GM21360 (cell line): Measurements from ENCODE around the gene TMEM223.
"Not testable (repeated sequence)": the region's sequence is repeated elsewhere in the genome, so short reads cannot be mapped to it uniquely, and the experiment has no call there.

Experiments
- ATAC-seq: cut with Tn5 transposase; IDR thresholded peaks from one replicate; pipeline ENCODE4 v1.9.1; 2021; ENCODE audit warnings: mild to moderate bottlenecking, moderate library complexity; ENCODE audit not compliant: unreplicated experiment

Gene TMEM223, protein sequence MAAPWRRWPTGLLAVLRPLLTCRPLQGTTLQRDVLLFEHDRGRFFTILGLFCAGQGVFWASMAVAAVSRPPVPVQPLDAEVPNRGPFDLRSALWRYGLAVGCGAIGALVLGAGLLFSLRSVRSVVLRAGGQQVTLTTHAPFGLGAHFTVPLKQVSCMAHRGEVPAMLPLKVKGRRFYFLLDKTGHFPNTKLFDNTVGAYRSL

DNA sequence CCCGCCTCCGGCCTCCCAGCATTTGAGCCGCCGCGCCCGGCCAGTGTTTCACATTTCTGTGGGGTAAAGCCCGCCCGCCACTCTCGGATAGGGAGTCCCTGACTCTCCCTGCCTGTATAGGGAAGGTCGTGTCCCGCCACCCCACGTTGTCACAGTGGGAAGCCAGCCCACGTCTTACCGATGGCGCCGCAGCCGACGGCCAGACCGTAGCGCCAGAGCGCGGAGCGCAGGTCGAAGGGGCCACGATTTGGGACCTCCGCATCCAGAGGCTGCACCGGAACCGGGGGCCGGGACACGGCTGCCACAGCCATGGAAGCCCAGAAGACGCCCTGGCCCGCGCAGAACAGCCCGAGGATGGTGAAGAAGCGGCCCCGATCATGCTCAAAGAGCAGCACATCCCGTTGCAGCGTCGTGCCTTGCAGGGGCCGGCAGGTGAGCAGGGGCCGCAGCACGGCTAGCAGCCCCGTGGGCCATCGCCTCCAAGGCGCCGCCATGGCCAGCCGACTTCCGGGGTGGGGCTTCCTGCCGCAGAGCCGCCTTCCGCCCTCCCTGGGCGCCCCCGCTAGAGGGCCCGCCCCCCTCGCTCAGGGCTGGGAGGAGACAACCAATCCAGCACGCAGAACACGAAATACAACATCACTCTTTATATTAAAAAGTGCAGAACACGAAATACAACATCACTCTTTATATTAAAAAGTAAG is at the start of gene TMEM223:
Gene TMEM223 (minus strand): TSS at position 506 of the 701 bp plus-strand sequence. CDS start 12 bp downstream, at position 494.
- peak; percentile 58 for ATAC-seq

DNA sequence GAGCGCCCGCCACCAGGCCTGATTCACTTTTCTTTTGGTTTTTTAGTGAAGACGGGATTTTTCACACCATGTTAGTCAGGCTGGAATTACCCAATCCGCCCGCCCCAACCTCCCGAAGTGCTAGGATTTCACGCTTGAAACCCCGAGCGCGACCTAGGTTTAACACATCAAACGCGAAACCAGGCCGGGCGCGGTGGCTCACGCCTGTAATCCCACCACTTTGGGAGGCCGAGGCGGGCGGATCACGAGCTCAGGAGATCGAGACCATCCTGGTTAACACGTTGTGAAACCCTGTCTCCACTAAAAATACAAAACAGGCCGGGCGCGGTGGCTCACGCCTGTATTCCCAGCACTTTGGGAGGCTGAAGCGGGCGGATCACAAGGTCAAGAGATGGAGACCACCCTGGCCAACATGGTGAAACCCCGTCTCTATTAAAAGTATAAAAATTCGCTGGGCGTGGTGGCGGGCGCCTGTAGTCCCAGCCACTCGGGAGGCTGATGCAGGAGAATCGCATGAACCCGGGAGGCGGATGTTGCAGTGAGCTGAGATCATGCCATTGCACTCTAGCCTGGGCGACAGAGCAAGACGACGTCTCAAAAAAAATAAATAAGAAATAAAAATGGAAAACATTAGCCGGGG is 49.0 kb upstream of the TMEM223 start:
- not testable (repeated sequence) for ATAC-seq

DNA sequence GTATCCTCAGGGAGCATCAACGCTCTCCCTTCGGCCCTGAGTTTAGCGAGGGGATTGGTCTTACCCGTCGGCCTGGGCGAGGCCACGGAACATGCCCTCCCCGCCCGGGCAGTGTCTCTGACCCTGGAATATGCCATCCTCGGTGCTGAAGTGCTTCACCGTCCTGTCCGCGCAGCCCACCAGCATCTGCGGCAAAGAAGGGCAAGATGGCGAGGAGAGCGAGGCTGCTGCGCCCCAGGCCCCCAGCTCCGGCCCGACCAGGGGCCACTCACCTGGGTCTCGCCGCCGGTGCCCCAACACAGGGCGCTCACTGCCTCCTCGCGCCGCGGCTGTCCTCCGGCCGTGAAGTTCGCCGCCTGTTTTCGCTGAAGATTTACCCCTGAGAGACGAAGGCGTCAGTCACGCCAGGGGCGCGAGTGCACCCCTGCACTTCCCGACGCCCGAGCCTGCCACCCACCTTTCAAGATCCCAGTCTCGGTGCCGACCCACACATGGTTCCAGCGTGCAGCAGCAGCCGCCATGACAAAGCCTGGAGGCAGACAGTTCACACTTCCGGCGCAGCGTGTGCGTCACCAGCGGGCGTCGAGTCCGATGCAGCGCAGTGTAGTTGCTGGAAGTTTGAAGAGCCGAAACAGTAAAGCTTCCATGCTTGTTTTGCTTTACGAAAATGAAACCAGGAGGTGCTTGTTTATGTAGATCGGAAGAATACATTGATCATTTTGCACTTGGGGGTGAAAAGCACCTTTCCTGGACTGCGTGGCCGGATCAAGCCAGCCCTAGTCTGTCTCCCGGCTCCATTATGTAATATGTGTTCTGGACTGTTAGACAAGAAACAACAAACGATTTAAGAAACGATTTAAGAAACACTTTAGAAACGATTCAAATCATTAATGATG is 47.5 kb upstream of the TMEM223 start, which contains the start of gene WDR74:
Gene WDR74 (minus strand): TSS at position 541 of the 896 bp plus-strand sequence. CDS start 20 bp downstream, at position 521.
- peak; percentile 50 for ATAC-seq

DNA sequence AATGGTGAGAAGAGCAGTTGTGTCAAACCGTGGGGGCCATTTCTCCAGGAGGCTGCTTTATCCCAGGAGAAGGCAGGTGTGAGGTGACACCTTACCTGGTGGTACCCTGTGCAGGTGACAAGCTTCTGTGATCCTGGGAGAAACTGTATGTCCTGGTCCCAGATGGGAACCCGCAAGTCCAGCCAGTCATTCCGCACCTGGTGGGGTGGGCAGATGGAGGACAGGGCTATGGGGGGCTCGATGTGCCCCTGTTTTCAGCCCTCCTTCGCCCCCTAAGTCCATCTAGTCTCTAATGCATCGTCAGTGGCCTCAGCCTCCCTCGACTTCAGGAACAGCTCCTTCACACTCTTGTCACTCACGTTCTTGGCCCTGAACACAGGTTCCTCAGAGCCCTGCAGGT is 43.5 kb upstream of the TMEM223 start:
- no peak for ATAC-seq

DNA sequence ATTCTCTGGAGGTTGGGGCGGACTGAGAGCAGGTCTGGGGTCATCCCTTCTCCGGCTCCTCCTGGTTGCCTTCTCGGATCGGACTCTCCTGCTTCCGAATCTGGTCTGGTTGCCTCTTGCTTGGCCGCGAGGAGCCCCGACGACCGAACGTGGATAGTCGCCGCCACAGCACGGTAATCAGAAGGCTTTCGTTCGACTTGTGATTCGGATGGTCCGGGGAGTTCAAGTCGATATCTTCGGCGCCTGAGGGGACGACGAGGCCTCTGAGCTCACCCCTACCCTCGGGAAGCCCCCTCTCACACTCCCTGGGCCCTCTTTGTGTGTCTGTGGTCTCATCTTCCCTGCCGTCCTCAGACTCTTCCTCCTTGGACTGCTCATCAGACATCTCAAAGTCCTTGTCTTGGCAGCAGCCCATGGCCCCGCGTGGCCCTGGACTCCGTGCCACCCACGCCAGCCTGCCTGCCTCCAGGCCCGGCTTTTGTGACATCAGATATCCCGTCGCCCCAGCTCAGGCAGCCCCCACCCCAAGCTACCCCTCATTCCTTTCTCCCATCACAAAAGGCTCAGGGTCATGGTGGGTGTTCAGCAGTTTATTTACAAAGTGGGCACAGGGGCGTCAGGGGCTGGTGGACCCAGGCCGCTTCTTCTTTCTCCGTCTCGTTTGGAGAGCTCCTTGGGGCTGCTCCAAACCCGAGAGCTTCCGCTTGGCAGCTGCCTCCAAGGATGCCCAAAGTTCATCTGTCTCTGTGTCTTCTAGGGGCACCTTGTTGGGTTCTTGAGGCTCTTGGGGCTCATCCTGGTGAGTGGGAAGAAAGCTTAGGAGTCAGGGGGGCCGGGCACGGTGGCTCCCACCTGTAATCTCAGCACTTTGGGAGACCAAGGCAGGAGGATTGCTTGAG is 40.8 kb upstream of the TMEM223 start, which contains the start of gene TEX54:
Gene TEX54 (minus strand): TSS at position 506 of the 899 bp plus-strand sequence.
- ATAC-seq, result peak; percentile 11

DNA sequence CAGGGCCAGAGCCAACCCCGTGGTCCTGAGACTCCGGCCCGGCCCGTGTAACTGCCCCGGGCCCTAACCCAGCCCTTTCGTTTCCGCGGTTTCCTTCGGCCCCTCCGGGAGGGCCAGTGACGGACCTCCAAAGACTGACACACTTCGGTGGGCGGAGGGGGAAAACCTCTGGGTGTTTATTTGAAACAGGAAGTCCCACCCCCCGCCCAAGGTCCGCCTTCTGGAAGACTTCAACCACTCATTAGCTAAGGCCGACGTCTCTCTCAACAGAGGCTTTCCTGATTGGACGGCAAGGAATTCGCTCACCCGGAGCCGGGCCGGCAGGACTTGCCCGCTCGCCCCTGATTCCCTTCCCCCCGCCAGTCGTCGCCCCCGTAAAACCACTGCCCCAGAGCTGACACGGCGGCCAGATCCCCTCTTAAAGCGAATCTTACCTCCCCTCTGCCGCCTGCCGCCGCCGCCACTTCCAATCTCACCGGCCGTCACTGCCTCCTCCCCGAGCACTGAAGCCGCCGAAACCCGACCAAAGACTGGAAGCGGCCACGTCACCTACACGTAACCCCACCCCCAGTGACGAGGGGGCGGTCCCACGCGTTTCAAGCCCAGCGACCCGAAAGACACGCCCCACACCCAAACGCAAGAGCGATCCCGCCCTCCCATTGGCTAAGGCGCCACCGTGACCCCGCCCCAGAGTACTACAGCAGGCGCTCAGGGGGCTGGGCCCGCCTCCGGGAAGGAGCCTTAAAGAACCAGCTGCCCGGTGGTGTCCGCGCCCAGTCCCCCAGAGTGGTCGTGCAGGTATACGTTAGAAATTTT is 39.9 kb upstream of the TMEM223 start, which contains the start of gene STX5:
Gene STX5 (minus strand): TSS at position 532 of the 816 bp plus-strand sequence. CDS start 808 bp downstream, outside the sequence.
- ATAC-seq, result peak; percentile 67

DNA sequence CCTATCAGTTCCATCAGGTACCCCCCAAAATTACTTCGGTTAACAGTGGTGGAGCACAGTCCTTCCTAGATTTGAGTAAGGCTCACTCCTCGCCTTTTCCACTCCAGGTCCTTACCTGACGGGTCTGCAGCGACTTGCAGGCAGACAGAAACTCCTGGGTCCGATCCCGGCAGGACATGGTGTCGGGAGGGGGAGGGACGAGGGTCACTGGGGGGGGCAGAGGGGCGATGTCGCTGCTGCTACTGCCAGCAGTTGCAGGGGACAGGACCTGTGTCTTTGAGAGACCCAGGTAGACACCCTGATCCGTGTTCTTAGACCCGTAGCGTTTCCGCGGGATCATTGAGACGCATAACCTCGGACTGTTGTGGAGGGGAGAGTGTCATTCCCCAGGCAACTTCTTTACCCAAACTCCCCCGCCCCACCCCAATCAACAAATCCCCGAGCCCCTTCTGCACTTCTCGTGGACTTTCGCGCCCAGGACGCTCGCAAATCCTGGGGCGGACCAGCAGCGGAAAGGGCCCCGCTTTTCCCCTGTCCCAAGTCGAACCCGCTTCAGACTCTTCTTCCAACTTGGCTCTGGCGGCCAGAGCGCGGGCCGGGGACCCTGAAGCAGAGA is 39.2 kb upstream of the TMEM223 start:
- no peak for ATAC-seq

DNA sequence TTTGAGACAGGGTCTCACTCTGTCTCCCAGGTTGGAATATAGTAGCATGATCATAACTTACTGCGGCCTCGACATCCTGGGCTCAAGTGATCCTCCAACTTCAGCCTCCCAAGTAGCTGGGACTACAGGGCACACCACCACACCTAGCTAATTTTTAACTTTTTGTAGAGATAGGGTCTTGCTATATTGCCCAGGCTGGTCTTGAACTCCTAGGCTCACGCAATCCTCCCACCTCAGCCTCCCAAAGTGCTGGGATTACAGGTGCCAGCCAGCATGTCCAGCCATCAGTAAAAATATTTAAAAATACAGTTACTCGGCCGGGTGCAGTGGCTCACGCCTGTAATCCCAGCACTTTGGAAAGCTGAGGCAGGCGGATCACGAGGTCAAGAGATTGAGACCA is 36.3 kb upstream of the TMEM223 start:
- ATAC-seq, result not testable (repeated sequence)

DNA sequence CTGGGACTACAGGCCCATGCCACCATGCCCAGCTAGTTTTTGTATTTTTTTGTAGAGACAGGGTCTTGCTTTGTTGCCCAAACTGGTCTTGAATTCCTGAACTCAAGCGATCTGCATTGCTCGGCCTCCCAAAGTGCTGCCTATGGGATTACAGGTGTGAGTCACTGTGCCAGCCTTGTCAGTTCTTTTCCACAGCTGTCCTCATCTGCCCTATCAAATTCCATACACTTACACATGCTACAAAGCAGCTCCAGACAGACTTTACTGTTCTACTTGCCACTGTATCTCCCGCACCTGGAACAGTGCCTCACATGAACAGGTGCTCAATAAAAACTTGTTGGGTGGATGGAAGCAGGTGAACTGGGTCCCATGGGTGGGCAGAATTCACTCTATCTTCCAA is 31.9 kb upstream of the TMEM223 start:
- no peak for ATAC-seq

DNA sequence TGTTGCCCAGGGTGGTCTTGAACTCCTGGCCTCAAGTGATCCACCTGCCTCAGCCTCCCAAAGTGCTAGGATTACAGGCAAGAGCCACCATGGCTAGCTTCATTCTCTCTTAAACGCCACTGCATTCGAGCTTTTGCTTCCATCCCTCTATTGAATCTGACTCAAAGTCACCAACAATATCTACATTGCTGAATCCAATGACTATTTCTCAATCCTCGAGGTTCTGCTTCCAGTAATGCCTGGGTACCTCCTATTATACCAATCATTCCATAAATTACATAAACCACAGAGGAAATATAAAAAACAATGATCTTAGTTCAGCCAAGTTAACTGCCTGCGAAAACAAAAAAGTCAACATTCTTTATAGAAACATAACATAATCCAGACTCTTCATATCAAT is 25.3 kb upstream of the TMEM223 start:
- ATAC-seq, result no peak

DNA sequence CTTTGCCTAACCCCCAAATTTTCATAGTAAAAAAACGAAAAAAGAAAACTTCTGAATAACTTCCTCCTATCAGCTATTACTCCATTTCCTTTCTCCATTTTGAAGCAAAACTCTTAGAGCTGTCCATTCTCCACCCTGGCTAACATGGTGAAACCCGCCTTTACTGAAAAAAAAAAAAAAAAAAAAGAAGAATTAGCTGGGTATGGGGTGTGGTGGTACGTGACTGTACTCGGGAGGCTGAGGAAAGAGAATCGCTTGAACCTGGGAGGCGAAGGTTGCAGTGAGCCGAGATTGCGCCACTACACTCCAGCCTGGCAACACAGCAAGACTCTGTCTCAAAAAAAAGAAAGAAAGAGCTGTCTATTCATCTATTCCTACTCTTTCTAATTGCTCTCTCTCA is 24.8 kb upstream of the TMEM223 start:
- no peak for ATAC-seq

DNA sequence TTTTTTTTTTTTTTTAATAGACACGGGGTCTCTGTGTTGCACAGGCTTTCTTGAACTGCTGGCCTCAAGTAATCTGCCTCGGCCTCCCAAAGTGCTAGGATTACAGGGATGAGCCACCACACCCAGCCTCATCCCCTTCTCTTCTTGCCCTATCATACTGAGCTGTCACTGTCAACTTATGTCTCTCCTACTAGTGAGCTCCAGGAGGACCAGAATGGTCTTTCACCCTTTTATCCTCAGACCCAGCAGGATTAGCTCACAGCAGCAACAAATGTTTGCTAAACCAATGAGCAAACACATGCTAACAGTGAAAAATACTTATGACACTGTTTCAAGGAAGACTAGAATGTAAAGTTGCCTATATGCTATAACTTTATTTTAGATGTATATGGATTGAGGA is 19.9 kb upstream of the TMEM223 start:
- no peak for ATAC-seq

DNA sequence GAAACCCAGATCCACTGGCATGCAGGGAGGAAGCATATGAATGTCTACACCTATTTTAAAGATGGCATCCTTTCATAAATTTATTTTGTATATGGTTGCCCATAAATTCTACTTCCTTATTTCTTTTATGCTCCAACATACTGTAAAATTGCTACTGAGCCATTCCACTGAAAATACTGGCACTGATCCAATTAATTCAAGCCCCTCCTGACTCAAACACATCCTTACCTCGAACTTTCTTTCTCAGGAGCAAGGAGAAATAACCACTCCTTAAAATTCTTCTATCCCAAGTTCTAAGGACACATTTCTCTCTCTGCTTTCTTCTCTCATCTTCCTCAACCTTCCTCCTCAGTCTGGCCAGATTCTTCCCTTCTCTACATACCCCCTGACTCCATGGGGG is 18.9 kb upstream of the TMEM223 start:
- ATAC-seq, result no peak

DNA sequence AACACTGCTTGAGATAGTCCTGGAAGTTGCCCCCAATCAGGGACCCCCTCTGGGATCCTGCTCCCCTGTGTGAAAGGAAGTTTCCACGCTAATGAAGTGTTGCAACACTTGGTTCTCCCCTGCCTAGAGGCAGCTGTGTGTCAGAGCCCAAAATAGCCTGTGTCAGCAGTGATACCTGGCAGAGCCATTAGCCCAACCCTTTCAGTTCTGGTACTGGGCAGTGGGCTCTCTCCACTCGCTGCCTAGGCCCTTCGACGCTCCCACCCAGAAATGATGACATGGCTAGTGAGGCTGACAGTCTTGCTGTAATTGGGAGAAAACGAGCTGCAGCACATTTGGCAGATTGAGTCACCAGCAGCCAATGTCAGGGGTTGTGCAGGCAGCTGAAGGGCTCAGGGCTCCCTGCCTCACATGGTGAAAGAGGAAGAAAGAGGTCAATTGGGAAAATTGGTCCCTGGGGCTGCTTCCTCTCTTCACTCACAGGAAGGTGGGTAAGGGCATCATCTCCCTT is 14.9 kb upstream of the TMEM223 start:
- no peak for ATAC-seq

DNA sequence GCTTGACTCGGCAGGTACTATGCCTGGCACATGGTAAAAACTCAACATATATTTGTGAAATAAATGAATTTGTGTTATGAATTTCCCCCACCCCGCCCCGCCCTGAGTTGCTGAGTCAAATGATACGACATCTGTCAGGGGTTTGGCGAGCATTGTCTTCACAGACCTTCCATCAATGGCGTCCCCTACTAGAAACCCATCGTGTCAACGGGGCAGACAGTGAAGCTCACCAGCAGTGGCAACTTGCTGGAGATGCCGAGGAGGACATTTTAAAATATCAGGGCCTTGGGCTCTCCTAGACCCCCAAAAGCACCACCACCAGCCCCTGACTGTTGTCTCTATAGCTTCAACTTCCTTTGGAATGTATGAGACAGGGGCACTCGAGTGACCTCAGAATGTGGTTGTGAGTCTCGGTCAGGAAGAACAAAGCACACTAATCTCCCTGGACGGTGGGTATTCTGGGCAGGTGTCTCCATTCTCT is 14.2 kb upstream of the TMEM223 start:
- ATAC-seq, result no peak

DNA sequence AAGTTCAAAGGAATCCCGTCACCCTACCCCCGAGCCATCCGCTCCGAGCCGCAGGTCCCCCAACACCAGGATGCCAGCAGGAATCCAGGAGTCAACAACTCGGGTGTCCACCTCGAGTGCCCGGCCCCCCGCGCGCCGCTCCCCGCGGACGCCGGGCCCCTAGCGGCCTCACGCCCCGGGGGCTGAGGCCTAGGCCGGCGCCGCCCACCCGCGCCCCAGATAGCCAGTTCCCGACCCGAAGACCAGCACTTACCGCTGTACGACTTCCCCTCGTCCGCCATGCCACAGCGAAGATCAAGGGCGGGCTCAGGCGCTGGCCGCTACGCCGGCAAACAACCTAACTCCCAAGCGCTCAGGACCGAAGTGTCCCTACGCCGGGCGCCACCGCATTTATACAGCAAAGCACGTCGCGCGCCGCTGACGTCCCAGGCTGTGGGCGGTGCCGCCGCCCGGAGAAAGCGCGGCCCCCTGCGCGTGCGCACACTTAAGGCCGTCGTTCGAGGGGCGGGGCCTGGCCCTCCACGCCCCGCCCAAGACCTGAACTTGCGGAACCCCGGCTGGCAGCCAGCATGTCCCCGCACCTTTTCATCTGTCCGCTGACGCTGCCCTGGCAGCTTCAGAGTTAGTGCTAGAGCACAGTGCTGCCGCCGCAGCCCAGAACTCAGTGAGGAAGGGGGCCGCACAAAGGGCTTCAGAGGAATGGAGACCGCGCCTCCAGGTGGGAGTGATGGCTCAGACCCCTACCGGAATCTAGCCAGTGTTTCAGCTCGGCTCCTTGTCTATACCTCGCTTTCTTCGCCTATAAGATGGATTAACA is 13.5 kb upstream of the TMEM223 start, which contains the start of gene NXF1:
Gene NXF1 (minus strand): TSS at position 365 of the 817 bp plus-strand sequence. CDS start 84 bp downstream, at position 281.
- ATAC-seq, result peak; percentile 78
